GM12872 (cell line): ENCODE data around the gene SRSF4.
A peak's percentile ranks its signal among the peaks of the same experiment; 100 is the strongest.

Source experiments
- TF ChIP-seq, protein P1 (sequence below): IDR thresholded peaks from 3 replicates; pipeline ENCODE4 v1.5.1; 2011; ENCODE audit warnings: low read depth, mild to moderate bottlenecking, low read length, moderate library complexity; ENCODE audit not compliant: insufficient read depth

Gene SRSF4

DNA sequence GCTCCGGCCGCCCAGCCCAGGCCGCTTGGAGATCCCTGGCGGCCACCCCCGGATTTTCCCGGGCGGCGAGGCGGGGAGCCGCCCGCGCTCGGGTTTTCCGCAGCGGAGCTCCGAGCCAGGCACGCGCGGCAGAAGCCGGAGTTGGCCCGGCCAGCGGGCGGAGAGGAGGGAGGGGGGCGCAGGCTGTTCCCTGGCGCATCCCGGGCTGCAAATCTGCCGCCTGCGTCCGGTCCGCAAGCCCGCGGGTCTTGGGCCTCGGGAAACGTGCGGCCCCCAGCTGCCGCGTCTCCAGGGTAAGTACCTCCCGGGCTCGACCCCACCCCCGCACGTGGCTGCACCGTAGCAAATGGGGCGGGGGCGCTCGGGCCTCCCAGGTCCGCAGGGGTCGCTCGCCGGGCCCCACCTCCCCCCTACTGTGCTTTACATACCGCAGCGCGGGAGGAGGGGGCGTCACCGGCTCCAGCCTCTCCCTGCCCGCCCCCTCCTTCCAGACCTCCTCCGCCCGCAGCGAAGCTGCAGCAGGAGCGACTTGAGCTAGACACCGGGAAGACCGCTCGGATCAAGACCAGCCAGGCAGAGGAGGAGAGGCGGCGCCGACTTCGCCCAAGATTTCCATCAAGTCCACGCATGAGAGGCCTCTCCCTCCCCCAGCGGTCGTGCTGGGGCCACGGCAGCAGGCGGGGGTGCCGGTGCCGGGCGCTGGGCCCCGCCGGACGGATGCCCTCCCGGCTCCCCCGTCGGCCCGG is 59.6 kb downstream of the SRSF4 start:
- TF ChIP-seq, protein P1, sequence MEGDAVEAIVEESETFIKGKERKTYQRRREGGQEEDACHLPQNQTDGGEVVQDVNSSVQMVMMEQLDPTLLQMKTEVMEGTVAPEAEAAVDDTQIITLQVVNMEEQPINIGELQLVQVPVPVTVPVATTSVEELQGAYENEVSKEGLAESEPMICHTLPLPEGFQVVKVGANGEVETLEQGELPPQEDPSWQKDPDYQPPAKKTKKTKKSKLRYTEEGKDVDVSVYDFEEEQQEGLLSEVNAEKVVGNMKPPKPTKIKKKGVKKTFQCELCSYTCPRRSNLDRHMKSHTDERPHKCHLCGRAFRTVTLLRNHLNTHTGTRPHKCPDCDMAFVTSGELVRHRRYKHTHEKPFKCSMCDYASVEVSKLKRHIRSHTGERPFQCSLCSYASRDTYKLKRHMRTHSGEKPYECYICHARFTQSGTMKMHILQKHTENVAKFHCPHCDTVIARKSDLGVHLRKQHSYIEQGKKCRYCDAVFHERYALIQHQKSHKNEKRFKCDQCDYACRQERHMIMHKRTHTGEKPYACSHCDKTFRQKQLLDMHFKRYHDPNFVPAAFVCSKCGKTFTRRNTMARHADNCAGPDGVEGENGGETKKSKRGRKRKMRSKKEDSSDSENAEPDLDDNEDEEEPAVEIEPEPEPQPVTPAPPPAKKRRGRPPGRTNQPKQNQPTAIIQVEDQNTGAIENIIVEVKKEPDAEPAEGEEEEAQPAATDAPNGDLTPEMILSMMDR = no peak

DNA sequence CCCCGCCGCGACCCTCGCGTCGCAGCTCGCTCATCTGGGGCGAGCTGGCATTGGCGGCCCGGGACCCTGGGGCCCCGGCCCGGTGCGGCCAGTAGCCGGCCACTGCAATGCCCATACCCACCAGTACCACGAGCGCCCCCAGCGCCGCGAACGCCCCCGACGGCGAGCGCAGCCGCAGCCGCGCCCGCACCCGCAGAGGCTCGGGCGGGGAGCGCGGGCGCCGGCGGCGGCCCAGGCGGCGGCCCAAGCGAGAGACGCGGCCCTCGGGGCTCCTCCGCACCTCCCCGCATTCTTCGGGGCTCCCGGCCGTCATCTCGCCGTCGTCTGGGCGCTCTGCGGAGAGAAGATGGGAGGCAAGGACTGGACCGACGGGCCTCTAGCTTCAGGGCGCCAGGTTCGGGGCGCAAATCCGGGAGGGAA is 60.2 kb downstream of the SRSF4 start:
- TF ChIP-seq, protein P1 = no peak

DNA sequence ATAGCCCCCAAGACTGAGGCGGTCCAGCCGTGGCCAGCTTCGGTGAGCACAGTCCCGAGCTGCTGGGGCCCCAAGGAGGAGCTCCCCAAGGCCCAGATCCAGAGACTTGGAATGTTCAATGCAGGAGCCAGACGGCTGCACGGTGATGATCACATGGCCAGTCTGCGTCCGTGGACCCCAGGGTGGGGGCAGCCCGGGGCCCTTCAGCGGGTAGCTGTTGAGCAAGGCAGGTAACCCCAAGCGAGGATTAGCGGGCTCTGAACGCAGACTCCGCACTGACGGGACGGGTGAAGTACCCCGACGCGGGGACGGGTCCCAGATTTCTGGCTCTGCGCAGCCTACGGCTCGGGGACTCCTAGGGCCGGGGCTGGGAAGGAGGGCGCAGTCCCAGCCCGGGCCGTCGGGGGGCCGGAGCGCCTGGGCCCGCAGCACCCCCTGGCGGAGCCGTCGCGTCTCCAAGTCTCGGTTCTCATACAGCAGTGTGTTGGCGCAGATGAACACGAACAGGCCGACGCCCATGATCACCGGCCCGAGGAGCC is 60.7 kb downstream of the SRSF4 start:
- TF ChIP-seq, protein P1 = peak; percentile 74

DNA sequence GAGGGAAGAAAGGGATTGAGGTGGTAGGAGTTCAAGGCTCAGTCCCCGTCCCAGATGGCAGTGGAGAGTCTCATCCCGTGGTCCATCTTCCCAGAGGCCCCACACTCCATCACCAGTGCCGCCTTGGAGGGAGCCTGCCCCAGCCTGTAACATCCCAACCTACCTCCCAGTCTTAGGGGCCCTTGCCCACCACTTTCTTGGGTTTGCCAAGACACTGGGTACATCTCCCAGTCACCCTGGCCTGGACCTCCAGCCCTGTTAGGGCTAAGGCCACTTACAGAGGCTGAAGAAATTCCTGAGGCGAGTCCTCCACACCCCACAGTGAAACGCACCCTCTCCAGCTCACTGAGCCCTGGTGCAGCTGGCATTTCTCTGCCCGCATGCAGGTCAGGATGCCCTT is 61.3 kb downstream of the SRSF4 start:
- TF ChIP-seq, protein P1 = no peak

DNA sequence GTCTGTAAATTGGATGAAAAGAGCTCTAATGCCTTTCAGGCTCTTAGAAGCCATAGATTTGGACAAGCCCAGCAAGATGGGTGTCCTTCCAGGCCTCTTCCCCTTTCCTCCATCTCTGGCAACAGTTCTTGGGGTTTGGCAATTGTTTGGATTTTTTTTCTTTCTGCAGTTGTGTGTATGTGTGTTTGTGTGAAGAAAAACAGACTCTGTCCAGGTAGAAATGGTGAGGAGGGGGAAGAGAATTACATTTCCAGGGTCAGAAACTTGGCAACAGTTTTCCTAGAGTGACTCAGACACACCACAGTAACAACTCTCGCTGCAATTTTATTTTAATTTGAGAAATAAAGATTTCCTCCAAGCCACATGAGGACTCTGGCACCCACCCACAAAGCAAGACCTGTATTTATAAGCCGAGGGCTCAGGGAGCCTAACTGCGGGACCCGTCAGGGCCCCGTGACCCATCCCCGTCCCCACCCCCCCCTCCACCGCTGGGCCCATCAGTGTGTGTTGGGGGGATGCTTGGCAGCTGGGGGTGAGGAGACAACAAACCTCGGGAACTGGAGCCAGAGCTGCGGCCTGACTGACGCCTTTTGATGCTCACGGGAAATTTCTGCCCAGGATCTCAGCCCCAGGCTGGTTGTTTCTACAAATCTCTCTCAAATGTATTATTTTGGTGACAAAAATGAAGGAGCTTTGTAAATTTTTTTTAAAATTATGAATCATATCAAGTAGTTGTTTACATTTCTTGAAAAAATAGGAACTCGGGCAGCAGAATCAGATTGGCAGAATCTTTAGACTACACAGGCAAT is 62.4 kb downstream of the SRSF4 start:
- TF ChIP-seq, protein P1 = no peak

DNA sequence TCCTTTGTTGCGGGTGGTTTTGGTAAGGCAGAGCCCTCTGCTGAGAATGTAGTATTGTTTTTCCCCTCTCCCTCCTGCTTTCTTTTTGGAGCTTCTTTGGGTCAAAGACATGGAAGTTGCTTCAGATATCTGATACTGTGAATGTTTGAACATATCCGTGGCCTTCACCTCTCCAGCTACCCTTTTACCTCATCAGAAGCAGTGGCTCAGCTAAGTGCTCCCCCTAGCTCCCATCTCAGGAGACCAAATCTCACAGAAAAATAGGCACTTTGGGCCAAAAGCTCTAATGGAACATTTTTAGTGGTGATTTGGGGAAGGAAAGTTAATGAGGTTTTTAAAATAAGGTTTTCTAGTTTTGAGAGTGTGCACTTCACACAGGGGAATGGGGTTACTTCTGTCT is 64.3 kb downstream of the SRSF4 start:
- TF ChIP-seq, protein P1 = no peak

DNA sequence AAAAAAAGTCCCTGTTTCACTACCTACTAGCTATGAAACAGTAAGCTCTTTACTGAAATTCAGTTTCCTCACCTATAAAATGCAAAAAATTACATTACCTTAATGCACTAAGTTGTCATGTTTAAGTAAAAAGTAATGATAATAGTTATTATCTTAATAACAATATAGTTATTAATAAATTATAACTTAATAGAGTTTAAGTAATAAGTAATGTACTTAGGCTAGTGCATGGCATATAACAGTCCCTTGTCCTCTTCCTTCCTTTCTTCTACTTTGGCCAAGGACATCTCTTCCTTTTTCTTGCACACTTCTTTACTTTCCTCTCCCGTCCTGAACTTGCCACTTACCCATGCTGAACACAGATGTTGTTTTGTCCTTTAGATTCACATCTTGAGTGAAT is 67.0 kb downstream of the SRSF4 start:
- TF ChIP-seq, protein P1 = no peak
